Gastroesophageal sphincter (tissue), 3 donors: Measurements from ENCODE around the gene STAM2.

Experiments
- EP300 ChIP-seq: sonication (generic); formaldehyde crosslinking; IDR thresholded peaks from one replicate; pipeline ENCODE4 v1.6.1; 2017; ENCODE audit warnings: antibody characterized with exemption, mild to moderate bottlenecking
- POLR2A ChIP-seq, 2 donors: fragments of 450-650 bp; IDR thresholded peaks; one replicate each; pipeline ENCODE4 v1.6.1; 2017; ENCODE audit warnings: antibody characterized with exemption in 2 of 2, mild to moderate bottlenecking in 2 of 2, moderate library complexity in 1 of 2
- TF ChIP-seq, protein P1 (sequence below), 4 experiments: fragments of 200-600 bp in 2 of 4; fragments of 450-650 bp in 2 of 4; sonication (generic) in 1 of 4; IDR thresholded peaks; one replicate each; pipeline ENCODE4 v1.5.1; 2017 to 2019; ENCODE audit warnings: antibody characterized with exemption in 4 of 4, mild to moderate bottlenecking in 2 of 4, moderate library complexity in 2 of 4

DNA sequence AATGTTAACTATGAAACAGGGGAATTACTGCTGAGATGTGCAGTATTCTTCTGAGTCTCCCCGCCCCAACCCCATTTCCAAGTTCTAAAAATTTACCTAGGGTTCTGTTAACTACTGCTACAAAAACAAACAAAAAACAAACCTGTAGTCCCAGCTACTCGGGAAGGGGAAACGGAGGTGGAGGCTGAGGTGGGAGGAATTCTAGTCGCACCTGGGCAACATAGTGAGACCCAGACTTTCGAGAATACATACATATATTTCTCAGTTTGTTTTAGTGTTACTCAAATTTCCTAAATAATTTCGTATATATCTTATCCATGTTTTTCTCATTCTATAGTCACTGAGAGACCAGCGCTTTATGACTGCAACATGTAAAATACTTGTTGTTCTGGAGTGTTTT, 989 bp downstream of the STAM2 start:
- TF ChIP-seq, protein P1, sequence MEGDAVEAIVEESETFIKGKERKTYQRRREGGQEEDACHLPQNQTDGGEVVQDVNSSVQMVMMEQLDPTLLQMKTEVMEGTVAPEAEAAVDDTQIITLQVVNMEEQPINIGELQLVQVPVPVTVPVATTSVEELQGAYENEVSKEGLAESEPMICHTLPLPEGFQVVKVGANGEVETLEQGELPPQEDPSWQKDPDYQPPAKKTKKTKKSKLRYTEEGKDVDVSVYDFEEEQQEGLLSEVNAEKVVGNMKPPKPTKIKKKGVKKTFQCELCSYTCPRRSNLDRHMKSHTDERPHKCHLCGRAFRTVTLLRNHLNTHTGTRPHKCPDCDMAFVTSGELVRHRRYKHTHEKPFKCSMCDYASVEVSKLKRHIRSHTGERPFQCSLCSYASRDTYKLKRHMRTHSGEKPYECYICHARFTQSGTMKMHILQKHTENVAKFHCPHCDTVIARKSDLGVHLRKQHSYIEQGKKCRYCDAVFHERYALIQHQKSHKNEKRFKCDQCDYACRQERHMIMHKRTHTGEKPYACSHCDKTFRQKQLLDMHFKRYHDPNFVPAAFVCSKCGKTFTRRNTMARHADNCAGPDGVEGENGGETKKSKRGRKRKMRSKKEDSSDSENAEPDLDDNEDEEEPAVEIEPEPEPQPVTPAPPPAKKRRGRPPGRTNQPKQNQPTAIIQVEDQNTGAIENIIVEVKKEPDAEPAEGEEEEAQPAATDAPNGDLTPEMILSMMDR (IDR thresholded peaks at IDR 0.05): no peak
- TF ChIP-seq POLR2A (IDR thresholded peaks at IDR 0.05): no peak
- TF ChIP-seq EP300: no peak
